Activated CD8-positive, alpha-beta T cell treated with anti-CD3 and anti-CD28 coated beads for 36 hours (primary cell): ENCODE results near the gene SLC22A17. TPM values are rescaled to one million over a fixed set of nuclear protein-coding genes. Genes with fewer than 3 reads are reported as not detected.

Experiments used
- ATAC-seq: fragments of 200-7000 bp; cut with Tn5 transposase; one replicate; pipeline ENCODE4 v1.10.0; 2021; ENCODE audit warnings: mild to moderate bottlenecking, moderate library complexity
- CTCF ChIA-PET: fragments of 350-600 bp; sonication (Branson Sonifier 250); formaldehyde crosslinking; loops from one replicate; lab custom pipeline; 2021; ENCODE audit warnings: antibody characterized with exemption; lab: Charles Lee
- POLR2A ChIA-PET: fragments of 350-600 bp; sonication (Branson Sonifier 250); formaldehyde crosslinking; loops from one replicate; lab custom pipeline; 2021; ENCODE audit warnings: antibody characterized with exemption; lab: Charles Lee
- DNase-seq: peaks from one replicate; pipeline ENCODE4 v3.0.0-alpha.2; 2020
- H3K27ac Mint-ChIP-seq: one replicate; pipeline ENCODE4 v1.8.0; 2021; ENCODE audit warnings: mild to moderate bottlenecking, mixed read lengths
- H3K27me3 Mint-ChIP-seq: one replicate; pipeline ENCODE4 v1.8.0; 2021; ENCODE audit warnings: mixed read lengths
- H3K36me3 Mint-ChIP-seq: one replicate; pipeline ENCODE4 v1.8.0; 2021; ENCODE audit warnings: low read depth, mixed read lengths
- H3K4me1 Mint-ChIP-seq: one replicate; pipeline ENCODE4 v1.8.0; 2021; ENCODE audit warnings: low read depth, mixed read lengths
- H3K4me3 Mint-ChIP-seq: one replicate; pipeline ENCODE4 v1.8.0; 2021; ENCODE audit warnings: mild to moderate bottlenecking, moderate library complexity, mixed read lengths
- H3K9me3 Mint-ChIP-seq: one replicate; pipeline ENCODE4 v1.8.0; 2021; ENCODE audit warnings: mixed read lengths
- CTCF ChIP-seq: fragments of 200-600 bp; IDR thresholded peaks from one replicate; pipeline ENCODE4 v1.8.0; 2022; ENCODE audit warnings: antibody characterized with exemption, mild to moderate bottlenecking
- intact Hi-C: fragments of 100-400 bp; cut with micrococcal nuclease; formaldehyde crosslinking; loops from one replicate; pipeline ENCODE4 v1.10.0; 2022
- total RNA-seq, 2 experiments: library from RNA; stranded (reverse); gene quantifications; one replicate each; pipeline ENCODE4 v1.2.3, GENCODE V29; 2021

The SLC22A17 gene
- total RNA-seq, 2 experiments from 2014 or later: 2.3 TPM

- DNase-seq (peak; percentile 99), ATAC-seq (peak; percentile 88)
- Mint-ChIP-seq H3K4me1 (peaks cover 22% of the 10 kb centered on the region), H3K9me3 (no peaks in the 10 kb centered on the region), H3K27ac (peak within 1 kb of the TSS; percentile 95), H3K27me3 (no peaks in the 10 kb centered on the region), H3K36me3 (peaks cover 36% of the 10 kb centered on the region), H3K4me3 (peak within 1 kb of the TSS; percentile 95)
- ChIA-PET CTCF (interaction anchor here (0.7 to 7.4 kb wide), 21 partner anchors 9 to 252 kb away, joined by 3 to 78 read pairs (median 5); partner anchors contain the start of genes CMTM5, HOMEZ and PPP1R3E), POLR2A (interaction anchor here (0.6 to 7.5 kb wide), 19 partner anchors 11 to 774 kb away, joined by 3 to 139 read pairs (median 6); partner anchors contain the start of genes ACIN1, BCL2L2, C14orf119 and HOMEZ)
- no peak for TF ChIP-seq CTCF
- intact Hi-C loops: loop anchor here (2.0 to 5.0 kb wide), 3 partner anchors 20 to 241 kb away; partner anchors contain the start of gene HOMEZ
These were observed 31.8 kb downstream of the SLC22A17 start, which contains the start of gene PABPN1 for GRCh38 chr14:23320584-23321571. PABPN1 (plus strand) TSS chr14:23321457; CDS start chr14:23321470, 13 bp downstream.

GRCh38 chr14:23319746-23320583 is 32.7 kb downstream of the SLC22A17 start:
- H3K9me3 Mint-ChIP-seq: no peaks in the 10 kb centered on the region
- intact Hi-C loops: loop anchor here (2.0 to 5.0 kb wide), 3 partner anchors 19 to 242 kb away; partner anchors contain the start of gene HOMEZ
- CTCF ChIA-PET: interaction anchor here (0.7 to 7.4 kb wide), 15 partner anchors 8 to 251 kb away, joined by 3 to 78 read pairs (median 5); partner anchors contain the start of genes CMTM5, HOMEZ and PPP1R3E
- H3K27ac Mint-ChIP-seq: peak overlapping the region; percentile 95
- H3K4me1 Mint-ChIP-seq: peaks cover 20% of the 10 kb centered on the region
- TF ChIP-seq CTCF: no peak
- no peak for DNase-seq
- POLR2A ChIA-PET: interaction anchor here (0.6 to 7.5 kb wide), 9 partner anchors 10 to 775 kb away, joined by 3 to 139 read pairs (median 6); partner anchors contain the start of genes BCL2L2, HOMEZ and PPP1R3E
- ATAC-seq: no peak
- peaks cover 30% of the 10 kb centered on the region for H3K36me3 Mint-ChIP-seq
- H3K27me3 Mint-ChIP-seq: no peaks in the 10 kb centered on the region
- H3K4me3 Mint-ChIP-seq: peak overlapping the region; percentile 95

GRCh38 chr14:23316300-23316699 is 36.4 kb downstream of the SLC22A17 start:
- TF ChIP-seq CTCF: no peak
- ChIA-PET POLR2A (interaction anchor here (7.5 kb wide), 1 partner anchor 13 kb away, joined by 139 read pairs; the partner anchor contains the start of gene PPP1R3E), CTCF (interaction anchor here (7.4 kb wide), 1 partner anchor 14 kb away, joined by 78 read pairs; the partner anchor contains the start of gene PPP1R3E)
- intact Hi-C loops: no loop called here
- no peak for ATAC-seq
- Mint-ChIP-seq H3K9me3 (no peaks in the 10 kb centered on the region), H3K27me3 (no peaks in the 10 kb centered on the region), H3K4me1 (peaks cover 6% of the 10 kb centered on the region), H3K27ac (no peak overlapping the region), H3K36me3 (peaks cover 3% of the 10 kb centered on the region), H3K4me3 (no peak overlapping the region)
- DNase-seq: no peak

- ATAC-seq (no peak), DNase-seq (no peak)
- ChIA-PET CTCF (interaction anchor here (0.9 to 1.5 kb wide), 2 partner anchors 10 to 190 kb away, joined by 5 read pairs; partner anchors contain the start of gene PABPN1), POLR2A (interaction anchor here (1.5 to 6.4 kb wide), 3 partner anchors 8 to 12 kb away, joined by 5 to 40 read pairs (median 10); partner anchors contain the start of genes PABPN1 and PPP1R3E)
- intact Hi-C loops: no loop called here
- Mint-ChIP-seq H3K4me3 (no peak overlapping the region), H3K27me3 (peaks cover 20% of the 10 kb centered on the region), H3K36me3 (no peaks in the 10 kb centered on the region), H3K4me1 (no peaks in the 10 kb centered on the region), H3K9me3 (no peaks in the 10 kb centered on the region), H3K27ac (no peak overlapping the region)
- TF ChIP-seq CTCF: no peak
These were observed 42.1 kb downstream of the SLC22A17 start for GRCh38 chr14:23310546-23310945.
